Type B pancreatic cell (in vitro differentiated cells): ENCODE data around the gene GADD45GIP1. TPM values are rescaled to one million over a fixed set of nuclear protein-coding genes. Genes with fewer than 3 reads are reported as not detected.

ENCODE experiments used
- DNase-seq: peaks from one replicate; pipeline ENCODE4 v3.0.0; 2021; ENCODE audit warnings: mixed read lengths; ENCODE audit not compliant: unreplicated experiment; ENCODE audit errors: extremely low spot score
- H3K27ac Mint-ChIP-seq: 2 replicates; pipeline ENCODE4 v1.8.0; 2021; ENCODE audit warnings: mild to moderate bottlenecking, mixed read lengths
- H3K27me3 Mint-ChIP-seq: 2 replicates; pipeline ENCODE4 v1.8.0; 2021; ENCODE audit warnings: mixed read lengths
- H3K36me3 Mint-ChIP-seq: 2 replicates; pipeline ENCODE4 v1.8.0; 2021; ENCODE audit warnings: mixed read lengths
- H3K4me1 Mint-ChIP-seq: one replicate; pipeline ENCODE4 v1.8.0; 2021; ENCODE audit warnings: mixed read lengths; ENCODE audit not compliant: unreplicated experiment
- H3K4me3 Mint-ChIP-seq: 2 replicates; pipeline ENCODE4 v1.8.0; 2021; ENCODE audit warnings: mild to moderate bottlenecking, mixed read lengths
- H3K9me3 Mint-ChIP-seq: 2 replicates; pipeline ENCODE4 v1.8.0; 2021; ENCODE audit warnings: mixed read lengths
- CTCF ChIP-seq: fragments of 200-600 bp; sonication (generic); conservative IDR thresholded peaks from 2 replicates; pipeline ENCODE4 v1.5.0; 2021; ENCODE audit warnings: antibody characterized with exemption, mild to moderate bottlenecking
- total RNA-seq: library from RNA; stranded (reverse); gene quantifications from 2 replicates; pipeline ENCODE4 v1.2.1, GENCODE V29; 2021; ENCODE audit warnings: low replicate concordance

Gene GADD45GIP1
- total RNA-seq, 1 donor from 2014 or later = 23.1 TPM

DNA sequence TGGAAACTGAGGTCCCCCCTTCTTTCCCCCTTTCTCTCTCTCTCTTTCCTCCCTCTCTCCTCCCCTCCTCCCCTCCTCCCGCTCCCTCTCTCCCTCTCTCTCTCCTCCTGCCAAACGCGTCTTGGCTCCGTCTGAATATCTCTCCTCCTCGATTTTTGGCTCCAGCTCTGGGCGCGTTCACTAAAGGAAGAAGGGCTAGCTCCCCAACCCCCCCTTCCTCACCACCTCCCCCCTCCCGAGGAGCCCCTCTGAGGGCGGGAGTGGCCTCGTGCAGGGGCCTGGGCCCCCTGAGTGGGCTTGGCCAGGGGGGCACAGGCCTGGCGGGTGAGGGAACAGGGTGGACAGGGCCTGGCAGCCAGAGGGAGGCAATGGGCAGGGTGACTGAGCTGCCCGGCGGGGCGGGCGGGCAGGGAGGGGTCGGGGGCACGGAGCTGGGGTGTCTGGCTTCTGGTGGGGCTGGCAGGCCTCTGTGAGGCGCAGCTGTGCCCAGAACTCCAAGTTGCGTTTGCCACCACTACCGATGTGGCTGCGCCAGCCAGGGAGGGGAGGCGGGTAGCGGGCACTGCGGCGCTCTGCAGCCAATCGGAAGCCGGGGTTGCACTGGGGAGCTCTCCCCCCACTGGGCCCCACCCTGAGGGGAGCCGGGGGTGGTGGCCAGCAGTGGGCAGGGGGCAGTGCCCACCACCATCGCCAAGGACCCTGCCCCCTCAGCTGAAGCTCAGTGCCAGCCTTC lies 45.3 kb upstream of the GADD45GIP1 start:
- no peak for TF ChIP-seq CTCF
- Mint-ChIP-seq H3K27ac (no peak overlapping the region), H3K4me3 (no peak overlapping the region), H3K36me3 (no peaks in the 10 kb centered on the region), H3K9me3 (no peaks in the 10 kb centered on the region), H3K4me1 (peaks cover 4% of the 10 kb centered on the region), H3K27me3 (peaks cover 81% of the 10 kb centered on the region)
- DNase-seq = no peak

- no peak for TF ChIP-seq CTCF
- Mint-ChIP-seq H3K9me3 (no peaks in the 10 kb centered on the region), H3K4me1 (peaks cover 4% of the 10 kb centered on the region), H3K4me3 (no peak overlapping the region), H3K27me3 (peaks cover 83% of the 10 kb centered on the region), H3K36me3 (no peaks in the 10 kb centered on the region), H3K27ac (no peak overlapping the region)
- no peak for DNase-seq
Measured at GRCh38 chr19:13001502-13002165, 44.6 kb upstream of the GADD45GIP1 start.

GRCh38 chr19:13001166-13001501 lies 44.1 kb upstream of the GADD45GIP1 start:
- no peak for DNase-seq
- H3K4me1 Mint-ChIP-seq = peaks cover 4% of the 10 kb centered on the region
- H3K9me3 Mint-ChIP-seq = no peaks in the 10 kb centered on the region
- H3K27me3 Mint-ChIP-seq = peaks cover 83% of the 10 kb centered on the region
- no peak overlapping the region for H3K4me3 Mint-ChIP-seq
- H3K36me3 Mint-ChIP-seq = no peaks in the 10 kb centered on the region
- TF ChIP-seq CTCF = no peak
- no peak overlapping the region for H3K27ac Mint-ChIP-seq

GRCh38 chr19:12997967-12998940 lies 41.2 kb upstream of the GADD45GIP1 start:
- Mint-ChIP-seq H3K4me3 (peak overlapping the region; percentile 71), H3K27me3 (peaks cover 76% of the 10 kb centered on the region), H3K9me3 (no peaks in the 10 kb centered on the region), H3K36me3 (no peaks in the 10 kb centered on the region), H3K27ac (peak overlapping the region; percentile 63), H3K4me1 (peaks cover 9% of the 10 kb centered on the region)
- DNase-seq = no peak
- no peak for TF ChIP-seq CTCF

DNA sequence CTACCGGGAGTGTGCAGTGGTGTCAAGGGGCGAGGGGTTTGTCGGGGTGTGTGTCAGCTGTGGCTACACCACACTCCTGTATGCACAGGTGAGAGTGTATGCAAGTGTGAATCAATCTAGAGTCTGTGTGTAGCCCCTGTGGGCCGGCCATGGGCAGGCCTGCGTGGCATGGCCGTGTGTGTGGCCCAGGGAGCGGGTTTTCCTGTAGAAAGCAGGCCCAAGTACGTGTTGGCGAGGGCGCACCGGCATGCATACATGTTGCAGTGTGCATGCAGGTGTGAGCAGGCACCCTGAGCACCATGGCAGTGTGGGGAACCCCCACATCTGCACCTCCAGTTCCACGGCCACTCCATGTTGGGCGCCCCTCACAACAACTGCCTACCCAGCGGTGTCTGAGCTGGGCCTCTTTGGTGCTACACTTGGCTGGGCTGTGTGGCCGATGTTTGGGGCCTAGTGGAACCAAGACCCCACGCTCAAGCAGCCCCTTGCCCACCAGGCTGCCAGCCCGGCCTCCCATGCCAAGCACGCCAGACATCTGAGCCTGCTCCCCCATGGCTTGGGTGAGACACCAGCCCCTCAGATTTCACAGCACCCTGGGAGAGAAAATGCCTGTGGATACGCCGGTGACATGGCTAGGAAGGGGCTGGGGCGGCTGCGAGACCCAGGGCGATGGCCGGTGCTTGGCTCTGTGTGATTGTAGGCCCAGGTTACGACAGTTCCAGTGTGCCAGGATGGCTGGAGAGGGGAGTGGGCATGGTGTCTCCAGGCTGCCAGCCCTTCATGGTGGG lies 40.4 kb upstream of the GADD45GIP1 start:
- no peak for DNase-seq
- H3K4me3 Mint-ChIP-seq = peak overlapping the region; percentile 71
- H3K27ac Mint-ChIP-seq = peak overlapping the region; percentile 63
- TF ChIP-seq CTCF = no peak
- no peaks in the 10 kb centered on the region for H3K9me3 Mint-ChIP-seq
- no peaks in the 10 kb centered on the region for H3K36me3 Mint-ChIP-seq
- H3K4me1 Mint-ChIP-seq = peaks cover 9% of the 10 kb centered on the region
- peaks cover 80% of the 10 kb centered on the region for H3K27me3 Mint-ChIP-seq
